H1 (cell line): ENCODE measurements around the gene FBXO8. TPM values are rescaled to one million over a fixed set of nuclear protein-coding genes. Genes with fewer than 3 reads are reported as not detected.

Source experiments
- CTCF ChIA-PET: fragments of 300-600 bp; sonication (Branson Sonifier 250); formaldehyde crosslinking; loops from one replicate; lab custom pipeline; 2021; ENCODE audit not compliant: partially characterized antibody; lab: Charles Lee
- POLR2A ChIA-PET: fragments of 300-600 bp; sonication (Branson Sonifier 250); formaldehyde crosslinking; loops from one replicate; lab custom pipeline; 2021; ENCODE audit warnings: inconsistent platforms; ENCODE audit not compliant: partially characterized antibody; lab: Charles Lee
- DNase-seq, 2 experiments: peaks; one replicate each; pipeline versions ENCODE4 v3.0.0 to v3.0.0-alpha.2; 2010 to 2022; ENCODE audit warnings: low spot score in 2 of 2, low read depth in 1 of 2, mixed read lengths in 1 of 2
- FAIRE-seq: peaks from 2 replicates; lab custom pipeline; 2011; peaks lifted over from hg19 to GRCh38; lab: Jason Lieb, UNC
- H2AFZ ChIP-seq: 2 replicates; pipeline ENCODE4 v1.8.1; 2012; ENCODE audit warnings: low read length, inconsistent platforms
- H2AK5ac ChIP-seq: 2 replicates; pipeline ENCODE4 v1.6.1; 2013; ENCODE audit warnings: low read depth, low read length
- H2BK120ac ChIP-seq: replicated peaks from 2 replicates; pipeline ENCODE3; 2013; ENCODE audit warnings: low read depth, low read length, inconsistent platforms
- H2BK12ac ChIP-seq: 2 replicates; pipeline ENCODE4 v1.6.1; 2013; ENCODE audit warnings: low read depth, low read length
- H2BK15ac ChIP-seq: 2 replicates; pipeline ENCODE4 v1.6.1; 2013; ENCODE audit warnings: low read length
- H2BK20ac ChIP-seq: 2 replicates; pipeline ENCODE4 v1.6.1; 2013; ENCODE audit warnings: low read length
- H2BK5ac ChIP-seq: 2 replicates; pipeline ENCODE4 v1.6.1; 2013; ENCODE audit warnings: low read depth, low read length
- H3K14ac ChIP-seq: 2 replicates; pipeline ENCODE4 v1.6.1; 2013; ENCODE audit warnings: inconsistent platforms; ENCODE audit not compliant: insufficient read length
- H3K18ac ChIP-seq: 2 replicates; pipeline ENCODE4 v1.6.1; 2013; ENCODE audit warnings: low read length; ENCODE audit errors: extremely low read depth
- H3K23ac ChIP-seq: 2 replicates; pipeline ENCODE4 v1.6.1; 2013; ENCODE audit warnings: inconsistent platforms; ENCODE audit not compliant: insufficient read length
- H3K23me2 ChIP-seq: 2 replicates; pipeline ENCODE4 v1.6.1; 2013; ENCODE audit warnings: low read depth, low read length
- H3K27ac ChIP-seq: 2 replicates; pipeline ENCODE4 v1.6.1; 2011; ENCODE audit warnings: low read depth, low read length, inconsistent platforms
- H3K27me3 ChIP-seq, 4 experiments: replicated peaks in 1 of 4; 1 replicate in 1 of 4; 2 replicates in 3 of 4; pipeline versions ENCODE4 v1.6.1 to v1.8.1; 2011 to 2013; ENCODE audit warnings: low read length in 3 of 4, mild to moderate bottlenecking in 3 of 4, inconsistent platforms in 2 of 4, mixed read lengths in 2 of 4, moderate library complexity in 1 of 4; ENCODE audit not compliant: control insufficient read depth in 3 of 4, insufficient read depth in 3 of 4; ENCODE audit errors: extremely low read depth in 1 of 4
- H3K36me3 ChIP-seq, 4 experiments: 2 replicates each; pipeline versions ENCODE4 v1.6.1 to v1.8.1; 2011 to 2013; ENCODE audit warnings: mild to moderate bottlenecking in 4 of 4, low read length in 3 of 4, moderate library complexity in 2 of 4, control low read depth in 1 of 4, inconsistent platforms in 1 of 4; ENCODE audit not compliant: insufficient read depth in 4 of 4, control insufficient read depth in 2 of 4
- H3K4ac ChIP-seq: replicated peaks from 2 replicates; pipeline ENCODE3; 2013; ENCODE audit warnings: low read length, low read depth, mixed read lengths, inconsistent platforms; ENCODE audit not compliant: insufficient read length
- H3K4me1 ChIP-seq, 4 experiments: replicated peaks in 1 of 4; 1 replicate in 1 of 4; 2 replicates in 3 of 4; pipeline versions ENCODE4 v1.6.1 to v1.8.1; 2011 to 2013; ENCODE audit warnings: low read length in 3 of 4, inconsistent platforms in 2 of 4, mixed read lengths in 1 of 4; ENCODE audit not compliant: insufficient read depth in 4 of 4, control insufficient read depth in 3 of 4
- H3K4me2 ChIP-seq, 2 experiments: 2 replicates each; pipeline versions ENCODE4 v1.6.1 to v1.8.1; 2011 to 2013; ENCODE audit warnings: low read depth in 2 of 2, low read length in 2 of 2, control low read depth in 1 of 2, inconsistent platforms in 1 of 2, mild to moderate bottlenecking in 1 of 2; ENCODE audit not compliant: insufficient read depth in 1 of 2
- H3K4me3 ChIP-seq, 4 experiments: fragments of 200-600, 300-600 bp in 1 of 4; sonication (generic), shearing (Covaris generic), sonication (Bioruptor Twin) in 1 of 4; 2 replicates each; pipeline versions ENCODE4 v1.5.1 to v1.8.1; 2011 to 2016; ENCODE audit warnings: low read length in 4 of 4, low read depth in 3 of 4, control low read depth in 2 of 4, inconsistent platforms in 2 of 4, mild to moderate bottlenecking in 2 of 4, mixed read lengths in 1 of 4, moderate library complexity in 1 of 4; ENCODE audit not compliant: insufficient read depth in 2 of 4; ENCODE audit errors: extremely low read depth in 1 of 4
- H3K56ac ChIP-seq: replicated peaks from 2 replicates; pipeline ENCODE3; 2013; ENCODE audit warnings: low read depth, mild to moderate bottlenecking, mixed read lengths, low read length, inconsistent platforms; ENCODE audit not compliant: insufficient read length
- H3K79me1 ChIP-seq: 2 replicates; pipeline ENCODE4 v1.6.1; 2013; ENCODE audit warnings: low read depth, low read length, control low read depth
- H3K79me2 ChIP-seq, 2 experiments: 2 replicates each; pipeline versions ENCODE4 v1.6.1 to v1.8.1; 2012 to 2013; ENCODE audit warnings: low read length in 2 of 2, mild to moderate bottlenecking in 2 of 2, inconsistent platforms in 1 of 2; ENCODE audit not compliant: insufficient read depth in 2 of 2, control insufficient read depth in 1 of 2
- H3K9ac ChIP-seq, 4 experiments: replicated peaks in 1 of 4; 1 replicate in 1 of 4; 2 replicates in 3 of 4; pipeline versions ENCODE4 v1.6.1 to v1.8.1; 2011 to 2013; ENCODE audit warnings: low read depth in 3 of 4, low read length in 3 of 4, control low read depth in 2 of 4, mild to moderate bottlenecking in 2 of 4, moderate library complexity in 2 of 4, inconsistent platforms in 1 of 4; ENCODE audit errors: extremely low read depth in 1 of 4
- H3K9me3 ChIP-seq, 2 experiments: 2 replicates each; pipeline versions ENCODE4 v1.6.1 to v1.8.1; 2012 to 2013; ENCODE audit warnings: mild to moderate bottlenecking in 2 of 2, moderate library complexity in 2 of 2, control low read depth in 1 of 2, inconsistent platforms in 1 of 2, low read depth in 1 of 2, low read length in 1 of 2, mixed read lengths in 1 of 2; ENCODE audit not compliant: insufficient read depth in 2 of 2
- H4K20me1 ChIP-seq, 2 experiments: replicated peaks in 1 of 2; 2 replicates each; pipeline versions ENCODE3 to v1.8.1; 2011 to 2013; ENCODE audit warnings: inconsistent platforms in 2 of 2, low read length in 2 of 2, mild to moderate bottlenecking in 1 of 2; ENCODE audit not compliant: insufficient read depth in 2 of 2, control insufficient read depth in 1 of 2
- H4K5ac ChIP-seq: 2 replicates; pipeline ENCODE4 v1.6.1; 2013; ENCODE audit warnings: low read length, low read depth, mixed read lengths, inconsistent platforms; ENCODE audit not compliant: insufficient read length
- H4K8ac ChIP-seq: 2 replicates; pipeline ENCODE4 v1.8.0; 2013; ENCODE audit warnings: mild to moderate bottlenecking, moderate library complexity, low read length, inconsistent platforms; ENCODE audit not compliant: insufficient read depth; ENCODE audit errors: extremely low read depth
- H4K91ac ChIP-seq: replicated peaks from 2 replicates; pipeline ENCODE3; 2013; ENCODE audit warnings: low read length, mixed read lengths, inconsistent platforms; ENCODE audit not compliant: insufficient read length
- CEBPB ChIP-seq: IDR thresholded peaks from 2 replicates; pipeline ENCODE4 v1.6.1; 2012; ENCODE audit warnings: low read depth, low read length
- CTCF ChIP-seq, 3 experiments: IDR thresholded peaks; 1 replicate in 2 of 3; 2 replicates in 1 of 3; pipeline versions ENCODE4 v1.5.1 to v1.6.1; 2011; ENCODE audit warnings: low read length in 3 of 3, mild to moderate bottlenecking in 3 of 3, inconsistent platforms in 2 of 3, low read depth in 1 of 3, moderate library complexity in 1 of 3; ENCODE audit not compliant: insufficient read depth in 1 of 3; ENCODE audit errors: control extremely low read depth in 1 of 3
- PHF8 ChIP-seq: fragments of 200-600 bp; sonication (generic); conservative IDR thresholded peaks from 2 replicates; pipeline ENCODE4 v1.7.1; 2012; ENCODE audit warnings: low read depth, mild to moderate bottlenecking, inconsistent platforms, low read length, moderate library complexity
- RAD21 ChIP-seq, 2 experiments: IDR thresholded peaks in 1 of 2; conservative IDR thresholded peaks in 1 of 2; 2 replicates each; pipeline ENCODE4 v1.6.1; 2011; ENCODE audit warnings: low read depth in 2 of 2, low read length in 2 of 2, improper control_type of control experiment in 1 of 2, inconsistent platforms in 1 of 2, mild to moderate bottlenecking in 1 of 2, moderate library complexity in 1 of 2
- RFX5 ChIP-seq: IDR thresholded peaks from 2 replicates; pipeline ENCODE4 v1.6.1; 2011; ENCODE audit warnings: low read depth, low read length, improper control_type of control experiment, borderline replicate concordance
- RNF2 ChIP-seq: fragments of 200-900, 300-1000 bp; sonication (generic); IDR thresholded peaks from 2 replicates; pipeline ENCODE4 v1.7.1; 2016; ENCODE audit warnings: borderline replicate concordance, low read depth, mild to moderate bottlenecking, antibody characterized with exemption, low read length; ENCODE audit not compliant: poor library complexity, severe bottlenecking; ENCODE audit errors: missing control alignments
- SAP30 ChIP-seq: fragments of 300-600 bp; sonication (generic); IDR thresholded peaks from 2 replicates; pipeline ENCODE4 v1.7.1; 2012; ENCODE audit warnings: low read length, moderate library complexity, mild to moderate bottlenecking, inconsistent platforms; ENCODE audit not compliant: insufficient read depth, insufficient replicate concordance
- SP2 ChIP-seq: IDR thresholded peaks from 2 replicates; pipeline ENCODE4 v1.6.1; 2012; ENCODE audit warnings: mild to moderate bottlenecking, low read length, inconsistent platforms
- TAF1 ChIP-seq: IDR thresholded peaks from 2 replicates; pipeline ENCODE4 v1.6.1; 2011; ENCODE audit warnings: mild to moderate bottlenecking, low read depth, low read length
- WGBS, 2 experiments: shearing (Covaris generic) in 1 of 2; methylation state at CpG; one replicate each; pipeline versions ENCODE4 v1.1.6 to v1.1.7; 2013 to 2015; ENCODE audit warnings: low lambda C conversion rate in 2 of 2, mixed read lengths in 2 of 2, inconsistent platforms in 1 of 2, low coverage in 1 of 2, missing lambda C conversion rate in 1 of 2; ENCODE audit not compliant: insufficient replicate concordance in 2 of 2, insufficient coverage in 1 of 2, insufficient read length in 1 of 2; ENCODE audit errors: extremely low coverage in 1 of 2, missing lambda C conversion rate in 1 of 2; 5-methylcytosine and 5-hydroxymethylcytosine counted together
- polyA plus RNA-seq, 7 experiments: library from polyadenylated mRNA; depleted of rRNA in 3 of 7; stranded (reverse) in 5 of 7; unstranded in 2 of 7; fragments of >200 nt in 5 of 7; fragments of 200-250 nt in 2 of 7; gene quantifications; 1 replicate in 5 of 7; 2 replicates in 1 of 7; 4 replicates in 1 of 7; pipeline versions ENCODE4 v1.2.1 to v1.2.3, GENCODE V29; 2011 to 2013; ENCODE audit warnings: missing spikeins in 2 of 7, mixed read lengths in 2 of 7
- total RNA-seq: library from RNA; stranded (reverse); fragmentation: NEBNext Ultra II Directional; extraction: Animal tissue kit (Norgen Biotek cat#: 25700); gene quantifications from 2 replicates; pipeline ENCODE4 v1.2.1, GENCODE V29; 2021
- TF ChIP-seq, protein P1 (sequence below): IDR thresholded peaks from 2 replicates; pipeline ENCODE4 v1.6.1; 2012; ENCODE audit warnings: inconsistent platforms

The FBXO8 gene
- total and polyA plus RNA-seq, 2 of the 8 experiments (the other 6 are each of a cell fraction or from before 2014, with no cell fraction given), result 5.1 to 7.5 TPM

- Histone ChIP-seq H3K27ac (no peak overlapping the region), H2BK120ac (no peak overlapping the region), H3K23ac (no peak overlapping the region), H4K5ac (no peak overlapping the region), H3K79me2 (no peaks in the 10 kb centered on the region), H2BK15ac (no peak overlapping the region), H3K9me3 (no peaks in the 10 kb centered on the region), H2AFZ (no peak overlapping the region), H3K4ac (no peak overlapping the region), H2BK12ac (no peak overlapping the region), H3K79me1 (no peaks in the 10 kb centered on the region), H3K4me3 (no peak overlapping the region), H3K4me2 (no peak overlapping the region), H3K4me1 (no peaks in the 10 kb centered on the region), H3K36me3 (no peaks in the 10 kb centered on the region), H3K14ac (no peak overlapping the region), H4K20me1 (no peaks in the 10 kb centered on the region), H4K91ac (no peak overlapping the region), H3K18ac (no peak overlapping the region), H3K23me2 (no peaks in the 10 kb centered on the region), H4K8ac (no peak overlapping the region), H2BK20ac (no peak overlapping the region), H2BK5ac (no peak overlapping the region), H3K27me3 (no peaks in the 10 kb centered on the region), H3K9ac (no peak overlapping the region), H2AK5ac (no peak overlapping the region), H3K56ac (no peak overlapping the region)
- POLR2A ChIA-PET, result no interaction called here
- CTCF ChIA-PET, result interaction anchor here (0.5 to 1.8 kb wide), 2 partner anchors 38 to 669 kb away, joined by 3 to 7 read pairs; no protein-coding TSS in a partner anchor
- DNase-seq (no peak), FAIRE-seq (no peak)
- 58% methylated on average over 3 of the region's 3 CpGs; no CpG with 5 or more reads in 1 of the 2 experiments for WGBS, 2 experiments
- no peak for TF ChIP-seq RFX5
- TF ChIP-seq CEBPB, result no peak
- TF ChIP-seq CTCF (IDR thresholded peaks at IDR 0.05; ENCODE audit: control extremely low read depth in 1 of 3, insufficient read depth in 1 of 3, low read depth in 1 of 3, low read length in 3 of 3), result no peak
- no peak for TF ChIP-seq RAD21 (IDR thresholded peaks at IDR 0.05 in 1 of 2, conservative IDR thresholded peaks at IDR 0.05 in 1 of 2; ENCODE audit: low read depth in 2 of 2, low read length in 2 of 2)
- TF ChIP-seq RNF2, result no peak
- no peak for TF ChIP-seq SAP30
- no peak for TF ChIP-seq SP2
- TF ChIP-seq TAF1, result no peak
- TF ChIP-seq, protein P1, sequence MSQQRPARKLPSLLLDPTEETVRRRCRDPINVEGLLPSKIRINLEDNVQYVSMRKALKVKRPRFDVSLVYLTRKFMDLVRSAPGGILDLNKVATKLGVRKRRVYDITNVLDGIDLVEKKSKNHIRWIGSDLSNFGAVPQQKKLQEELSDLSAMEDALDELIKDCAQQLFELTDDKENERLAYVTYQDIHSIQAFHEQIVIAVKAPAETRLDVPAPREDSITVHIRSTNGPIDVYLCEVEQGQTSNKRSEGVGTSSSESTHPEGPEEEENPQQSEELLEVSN, result no peak
- TF ChIP-seq PHF8, result no peak
Measured at GRCh38 chr4:174260099-174260498, 23.4 kb downstream of the FBXO8 start.
